ENCODE measurements around the gene BCL3.

The BCL3 gene

DNA sequence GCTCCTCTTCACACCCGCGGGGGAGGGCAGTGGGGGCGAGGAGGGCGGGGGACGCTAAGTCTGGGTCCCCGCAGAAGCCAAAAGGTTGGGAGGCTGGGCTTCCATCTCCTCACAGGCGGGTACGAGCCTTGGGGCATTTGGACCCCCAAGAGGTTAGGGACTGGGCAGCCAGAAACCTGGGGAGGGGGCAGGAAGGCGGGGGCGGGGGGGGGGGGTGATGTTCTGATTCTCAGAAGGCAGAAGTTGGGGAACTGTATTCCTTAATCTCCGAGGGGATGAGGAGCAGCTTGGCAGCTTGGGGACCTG is 5.1 kb downstream of the BCL3 start:
- H3K4me3 ChIP-seq (replicated peaks; ENCODE audit: low read depth, low read length), result peak overlapping the region; percentile 33
- TF ChIP-seq, protein P1, sequence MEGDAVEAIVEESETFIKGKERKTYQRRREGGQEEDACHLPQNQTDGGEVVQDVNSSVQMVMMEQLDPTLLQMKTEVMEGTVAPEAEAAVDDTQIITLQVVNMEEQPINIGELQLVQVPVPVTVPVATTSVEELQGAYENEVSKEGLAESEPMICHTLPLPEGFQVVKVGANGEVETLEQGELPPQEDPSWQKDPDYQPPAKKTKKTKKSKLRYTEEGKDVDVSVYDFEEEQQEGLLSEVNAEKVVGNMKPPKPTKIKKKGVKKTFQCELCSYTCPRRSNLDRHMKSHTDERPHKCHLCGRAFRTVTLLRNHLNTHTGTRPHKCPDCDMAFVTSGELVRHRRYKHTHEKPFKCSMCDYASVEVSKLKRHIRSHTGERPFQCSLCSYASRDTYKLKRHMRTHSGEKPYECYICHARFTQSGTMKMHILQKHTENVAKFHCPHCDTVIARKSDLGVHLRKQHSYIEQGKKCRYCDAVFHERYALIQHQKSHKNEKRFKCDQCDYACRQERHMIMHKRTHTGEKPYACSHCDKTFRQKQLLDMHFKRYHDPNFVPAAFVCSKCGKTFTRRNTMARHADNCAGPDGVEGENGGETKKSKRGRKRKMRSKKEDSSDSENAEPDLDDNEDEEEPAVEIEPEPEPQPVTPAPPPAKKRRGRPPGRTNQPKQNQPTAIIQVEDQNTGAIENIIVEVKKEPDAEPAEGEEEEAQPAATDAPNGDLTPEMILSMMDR (IDR thresholded peaks at IDR 0.05; ENCODE audit: low read depth, low read length, missing control alignments), result no peak
- no peak for DNase-seq (ENCODE audit: extremely low read depth, low read depth)

DNA sequence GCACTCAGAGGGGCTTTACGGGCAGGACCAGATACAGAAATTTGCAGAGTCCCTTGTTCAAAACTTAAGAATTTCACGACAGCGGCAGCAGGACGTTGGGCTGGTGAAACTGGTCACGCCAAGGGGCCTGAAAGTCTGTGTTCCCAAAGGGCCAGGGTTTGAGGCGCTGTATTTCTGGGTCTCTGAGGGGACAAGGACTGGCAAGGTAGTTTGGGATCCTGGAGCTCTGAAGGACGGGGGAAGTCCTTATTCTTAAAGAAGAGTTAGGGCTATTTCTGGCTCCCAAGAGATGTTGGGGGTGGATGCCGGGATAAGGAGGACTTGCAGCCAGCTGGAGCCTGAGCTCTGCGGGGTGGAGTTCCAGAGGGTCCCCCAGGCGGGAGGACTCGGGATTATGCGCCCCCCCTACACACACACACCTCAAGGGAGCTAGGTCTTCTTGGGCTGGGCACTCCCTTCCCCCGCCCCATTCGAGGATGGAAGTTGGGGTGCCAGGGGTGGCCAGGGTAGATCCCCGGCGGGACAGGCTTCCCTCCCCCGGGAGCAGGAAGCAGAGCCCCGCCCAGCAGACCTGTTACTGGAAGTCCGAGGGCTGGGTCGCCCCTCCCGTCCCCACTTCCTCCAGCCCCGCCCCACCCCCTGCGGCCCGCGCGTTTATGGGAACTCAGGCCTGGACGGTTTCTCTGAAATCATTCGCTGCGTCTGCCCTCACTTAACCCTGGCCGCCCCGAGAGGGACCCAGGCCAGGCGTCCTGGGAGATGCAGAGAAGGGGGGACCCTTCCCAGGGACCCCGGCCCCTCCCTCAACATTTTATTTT is 5.6 kb downstream of the BCL3 start:
- H3K4me3 ChIP-seq (replicated peaks; ENCODE audit: low read depth, low read length), result peak overlapping the region; percentile 33
- DNase-seq (ENCODE audit: extremely low read depth, low read depth), result no peak
- TF ChIP-seq, protein P1 (IDR thresholded peaks at IDR 0.05; ENCODE audit: low read depth, low read length, missing control alignments), result no peak

DNA sequence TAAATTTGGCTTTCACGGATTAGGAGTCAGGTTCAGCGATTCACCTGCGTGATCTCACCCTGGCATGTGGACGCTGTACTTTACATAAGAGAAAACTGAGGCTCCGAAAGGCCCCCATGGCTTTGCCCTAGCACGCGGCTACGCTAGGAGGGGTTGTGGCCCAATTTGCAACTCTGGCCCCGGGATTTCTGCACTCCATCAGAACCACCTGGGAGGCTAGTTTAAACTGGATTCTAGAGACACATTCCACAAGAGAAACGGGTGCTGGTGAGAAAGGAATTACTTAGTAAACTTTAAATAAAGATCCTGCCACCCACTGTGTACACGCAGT is 6.2 kb downstream of the BCL3 start:
- TF ChIP-seq, protein P1 (IDR thresholded peaks at IDR 0.05; ENCODE audit: low read depth, low read length, missing control alignments), result no peak
- H3K4me3 ChIP-seq (replicated peaks; ENCODE audit: low read depth, low read length), result no peak overlapping the region; the same call in 1 of the 2 replicates
- no peak for DNase-seq (ENCODE audit: extremely low read depth, low read depth)

DNA sequence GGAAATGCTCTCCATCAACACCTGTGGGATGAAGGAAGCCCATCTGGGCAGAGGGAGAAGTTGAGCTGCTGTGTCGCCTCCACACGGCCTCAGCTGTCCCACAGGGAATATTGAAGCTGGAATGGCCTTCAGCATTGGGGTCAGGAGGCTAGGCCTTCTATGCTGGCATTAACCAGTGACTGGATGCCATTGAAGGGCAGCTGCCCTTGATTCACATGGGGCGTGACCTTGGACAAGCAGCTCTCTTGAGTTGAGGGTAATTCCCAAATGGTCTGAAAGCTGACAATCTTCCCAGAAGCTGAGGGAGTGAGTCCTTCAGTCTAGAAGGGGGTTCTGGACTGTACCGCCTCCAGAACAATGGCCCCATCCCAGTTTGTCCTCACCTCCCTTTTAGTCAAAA is 6.7 kb downstream of the BCL3 start:
- H3K4me3 ChIP-seq (replicated peaks; ENCODE audit: low read depth, low read length), result no peak overlapping the region
- TF ChIP-seq, protein P1 (IDR thresholded peaks at IDR 0.05; ENCODE audit: low read depth, low read length, missing control alignments), result no peak
- no peak for DNase-seq (ENCODE audit: extremely low read depth, low read depth)

DNA sequence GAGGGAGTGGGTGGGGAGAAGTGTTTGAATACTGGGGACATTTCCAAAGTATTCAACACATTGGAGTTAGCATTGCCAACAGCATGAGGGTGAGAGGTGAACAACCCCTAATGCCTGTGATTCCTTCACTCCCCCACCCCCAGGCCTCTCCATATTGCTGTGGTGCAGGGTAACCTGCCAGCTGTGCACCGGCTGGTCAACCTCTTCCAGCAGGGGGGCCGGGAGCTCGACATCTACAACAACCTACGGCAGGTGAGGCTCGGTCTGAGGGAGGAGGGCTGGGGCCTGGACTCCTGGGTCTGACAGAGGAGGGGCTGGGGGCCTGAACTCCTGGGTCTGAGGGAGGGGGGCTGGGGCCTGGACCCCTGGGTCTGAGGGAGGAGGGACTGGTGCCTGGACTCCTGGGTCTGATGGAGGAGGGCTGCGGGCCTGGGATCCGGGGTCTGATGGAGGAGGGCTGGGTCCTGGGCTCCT is 7.6 kb downstream of the BCL3 start:
- H3K4me3 ChIP-seq (replicated peaks; ENCODE audit: low read depth, low read length), result no peak overlapping the region
- TF ChIP-seq, protein P1 (IDR thresholded peaks at IDR 0.05; ENCODE audit: low read depth, low read length, missing control alignments), result no peak
- no peak for DNase-seq (ENCODE audit: extremely low read depth, low read depth)

DNA sequence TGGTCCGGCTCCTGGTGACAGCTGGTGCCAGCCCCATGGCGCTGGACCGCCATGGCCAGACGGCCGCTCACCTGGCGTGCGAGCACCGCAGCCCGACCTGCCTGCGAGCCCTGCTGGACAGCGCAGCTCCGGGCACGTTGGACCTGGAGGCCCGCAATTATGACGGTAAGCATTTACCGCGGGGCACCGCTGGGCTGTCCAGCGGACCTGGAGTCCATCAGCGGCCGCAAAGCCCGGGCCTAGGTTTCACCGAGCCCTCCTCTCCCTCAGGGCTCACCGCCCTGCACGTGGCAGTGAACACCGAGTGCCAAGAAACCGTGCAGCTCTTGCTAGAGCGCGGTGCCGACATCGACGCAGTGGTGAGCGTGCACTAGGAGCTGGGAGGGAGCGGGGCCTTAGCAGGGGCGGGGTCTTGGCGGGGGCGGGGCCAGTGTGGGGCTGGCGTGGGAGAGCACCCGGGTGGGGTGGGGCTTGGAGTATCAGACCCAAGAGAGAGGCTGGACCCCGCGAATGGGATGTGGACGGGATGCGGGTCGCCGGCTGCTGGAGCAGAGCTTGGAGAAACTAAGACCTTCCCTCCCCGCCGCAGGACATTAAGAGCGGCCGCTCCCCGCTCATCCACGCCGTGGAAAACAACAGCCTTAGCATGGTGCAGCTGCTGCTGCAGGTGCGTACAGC is 8.7 kb downstream of the BCL3 start:
- DNase-seq (ENCODE audit: extremely low read depth, low read depth), result no peak
- TF ChIP-seq, protein P1 (IDR thresholded peaks at IDR 0.05; ENCODE audit: low read depth, low read length, missing control alignments), result no peak
- H3K4me3 ChIP-seq (replicated peaks; ENCODE audit: low read depth, low read length), result peak overlapping the region; percentile 61

Data from HFF-Myc (cell line).